Renal cortex interstitium (tissue), 11 donors: ENCODE results near the gene TMUB2. TPM values are rescaled to one million over a fixed set of nuclear protein-coding genes. Genes with fewer than 3 reads are reported as not detected.
"Not testable (repeated sequence)": the region's sequence is repeated elsewhere in the genome, so short reads cannot be mapped to it uniquely, and the experiment has no call there.

ENCODE experiments used
- DNase-seq, 11 donors: peaks; one replicate each; pipeline ENCODE4 v3.0.0-alpha.2; 2013; ENCODE audit warnings: low read depth in 9 of 11, low spot score in 4 of 11; ENCODE audit errors: extremely low read depth in 1 of 11
- polyA plus RNA-seq, 3 donors: library from polyadenylated mRNA; unstranded; fragments of 120-200 nt; gene quantifications; one replicate each; pipeline ENCODE4 v1.2.1, GENCODE V29; 2013; ENCODE audit not compliant: insufficient read length in 3 of 3

Gene TMUB2
- polyA plus RNA-seq, 3 donors: 38.7 to 55.2 (median 45.8) TPM

DNA sequence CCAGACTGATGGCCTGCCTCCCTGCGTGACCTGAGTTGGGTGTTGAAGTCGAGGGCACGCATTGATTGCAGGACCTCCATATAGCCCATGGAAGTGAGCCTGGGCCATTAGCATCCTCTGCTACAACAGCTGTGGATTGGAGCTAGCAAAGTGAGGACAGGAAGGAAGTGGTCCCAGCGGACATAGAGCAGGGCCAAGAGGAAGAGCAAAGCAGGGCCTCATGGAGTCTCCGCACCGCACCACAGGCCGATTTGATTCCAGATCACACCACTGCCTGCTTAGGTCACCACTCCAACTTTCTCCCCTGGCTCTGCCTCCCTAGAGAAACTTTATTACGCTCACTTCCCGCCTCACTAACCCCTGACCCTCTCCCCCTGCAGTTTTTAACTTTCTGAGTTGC is 43.4 kb downstream of the TMUB2 start:
- DNase-seq: no peak

DNA sequence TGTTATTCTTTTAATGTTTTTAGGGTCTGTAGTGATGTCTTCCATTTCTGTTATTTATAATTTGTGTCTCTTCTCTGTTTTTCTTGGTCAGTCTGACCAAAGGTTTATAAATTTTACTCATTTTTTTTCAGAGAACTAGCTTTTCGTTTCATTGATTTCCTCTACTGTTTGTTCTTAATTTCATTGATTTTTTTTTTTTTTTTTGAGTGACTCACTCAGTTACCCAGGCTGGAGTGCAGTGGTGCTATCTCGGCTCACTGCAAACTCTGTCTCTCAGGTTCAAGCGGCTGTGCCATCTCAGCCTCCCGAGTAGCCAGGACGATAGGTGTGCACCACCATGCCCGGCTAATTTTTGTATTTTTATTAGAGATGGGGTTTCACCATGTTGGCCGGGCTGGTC is 45.3 kb downstream of the TMUB2 start:
- DNase-seq: no peak

DNA sequence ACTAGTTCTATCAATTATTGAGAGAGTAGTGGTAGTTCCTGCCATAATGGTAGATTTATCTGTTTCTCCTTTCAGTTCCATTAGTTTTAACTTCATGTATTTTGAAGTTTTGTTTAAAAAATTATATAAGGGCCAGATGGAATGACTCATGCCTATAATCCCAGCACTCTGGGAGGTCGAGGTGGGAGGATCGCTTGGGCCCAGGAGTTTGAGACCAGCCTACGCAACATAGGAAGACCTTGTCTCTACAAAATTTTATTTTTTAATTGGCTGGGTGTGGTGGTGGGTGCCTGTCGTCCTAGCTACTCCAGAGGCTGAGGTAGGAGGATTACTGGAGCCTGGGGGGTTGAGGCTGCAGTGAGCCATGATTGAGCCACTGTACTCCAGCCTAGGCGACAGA is 46.8 kb downstream of the TMUB2 start:
- DNase-seq: no peak

DNA sequence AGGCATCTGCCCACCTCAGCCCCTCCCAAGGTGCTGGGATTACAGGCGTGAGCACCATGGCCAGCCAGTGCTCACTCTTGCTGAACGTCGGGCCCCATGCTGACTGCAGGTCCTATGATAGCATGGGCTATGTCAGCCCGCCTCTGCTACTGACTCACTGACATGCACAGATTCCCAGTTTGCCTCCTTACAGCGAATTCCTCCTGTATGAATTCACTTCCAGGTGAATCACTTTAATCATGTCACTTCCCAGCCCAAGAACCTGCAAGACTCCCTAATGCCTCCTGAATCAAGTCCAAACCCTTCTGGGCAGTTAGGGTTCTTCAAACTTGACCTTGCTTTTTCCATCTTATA is 48.8 kb downstream of the TMUB2 start:
- no peak for DNase-seq

DNA sequence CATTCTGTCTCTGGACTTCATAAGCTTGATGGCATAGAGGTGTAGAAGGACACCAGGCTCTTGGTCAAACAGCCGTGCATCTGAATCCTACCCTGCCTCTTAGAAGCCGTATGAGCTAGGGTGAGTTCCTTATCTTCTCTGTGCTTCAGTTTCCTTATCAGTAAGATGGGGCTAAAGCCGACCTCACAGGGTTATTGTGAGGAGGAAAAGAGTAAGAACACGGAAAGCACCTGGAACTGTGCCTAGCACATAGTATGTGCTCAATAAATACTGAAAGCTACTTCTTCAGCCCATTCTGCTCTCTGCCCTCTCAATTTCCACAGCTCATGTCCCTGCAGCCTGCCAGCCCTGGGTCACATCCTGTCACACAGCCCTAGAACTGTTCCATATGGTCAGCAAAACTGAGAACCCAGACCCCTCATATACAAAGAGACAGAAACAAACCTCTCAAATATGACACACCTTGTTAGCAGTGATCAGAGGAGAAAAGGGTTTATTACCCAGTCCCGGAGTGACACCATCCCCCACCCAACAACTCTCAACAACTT is 49.7 kb downstream of the TMUB2 start:
- no peak for DNase-seq

DNA sequence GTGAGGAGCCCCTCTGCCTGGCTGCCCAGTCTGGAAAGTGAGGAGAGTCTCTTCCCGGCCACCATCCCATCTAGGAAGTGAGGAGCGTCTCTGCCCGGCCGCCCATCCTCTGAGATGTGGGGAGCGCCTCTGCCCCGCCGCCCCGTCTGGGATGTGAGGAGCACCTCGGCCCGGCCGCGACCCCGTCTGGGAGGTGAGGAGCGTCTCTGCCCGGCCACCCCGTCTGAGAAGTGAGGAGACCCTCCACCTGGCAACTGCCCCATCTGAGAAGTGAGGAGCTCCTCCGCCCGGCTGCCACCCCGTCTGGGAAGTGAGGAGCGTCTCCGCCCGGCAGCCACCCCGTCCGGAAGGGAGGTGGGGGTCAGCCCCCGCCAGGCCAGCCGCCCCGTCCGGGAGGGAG is 51.1 kb downstream of the TMUB2 start:
- not testable (repeated sequence) for DNase-seq

DNA sequence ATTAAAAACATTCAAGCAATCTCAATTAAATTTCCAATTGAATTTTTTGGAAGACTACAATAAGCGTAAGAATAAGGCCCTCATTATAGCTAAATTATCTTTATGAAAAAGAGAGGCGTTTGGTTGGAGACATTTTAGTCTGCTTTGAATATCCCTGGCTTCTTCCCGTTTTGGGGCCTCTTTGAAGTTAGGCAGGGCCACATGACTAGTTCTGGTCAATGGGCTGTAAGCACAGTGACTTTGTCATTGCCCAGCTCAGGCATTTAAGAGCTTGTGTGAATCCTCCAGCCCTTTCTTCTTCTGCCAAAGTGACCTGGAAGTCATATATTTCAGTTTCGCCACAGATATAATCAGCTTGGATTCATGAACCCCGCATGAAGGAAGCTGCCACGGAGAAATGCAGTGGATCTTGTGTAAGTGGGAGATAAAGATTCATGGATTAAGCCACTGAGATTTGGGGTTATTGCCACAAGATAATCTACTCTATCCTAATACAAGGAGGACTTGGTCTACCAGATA is 54.4 kb downstream of the TMUB2 start:
- DNase-seq: no peak

Other genes with a start within 250 kb of the TMUB2 start
- gene PPY, start 244.5 kb upstream of the TMUB2 start, polyA plus RNA-seq: 1 to 10 TPM in 1 of 3 donors, under 1 TPM in 1, not detected in 1; 0.30 to 2.3 TPM
- gene PYY, start 233.0 kb upstream of the TMUB2 start, polyA plus RNA-seq: under 1 TPM; 0.19 to 0.73 (median 0.25) TPM
- gene NAGS, start 182.3 kb upstream of the TMUB2 start, polyA plus RNA-seq: 1 to 10 TPM; 2.7 to 7.1 (median 3.3) TPM
- gene TMEM101, start 172.0 kb upstream of the TMUB2 start, polyA plus RNA-seq: 10 to 100 TPM; 38.6 to 51.7 (median 43.5) TPM
- 10 to 100 TPM; 37.2 to 45.5 (median 39.1) TPM for gene LSM12, start 120.3 kb upstream of the TMUB2 start, polyA plus RNA-seq
- gene G6PC3, start 116.2 kb upstream of the TMUB2 start, polyA plus RNA-seq: 10 to 100 TPM; 73.8 to 90.2 (median 84.7) TPM
- 10 to 100 TPM; 44.7 to 59.4 (median 55.3) TPM for gene HDAC5, start 63.3 kb upstream of the TMUB2 start, polyA plus RNA-seq
- gene HROB, start 45.0 kb upstream of the TMUB2 start, polyA plus RNA-seq: 1 to 10 TPM; 4.9 TPM
- gene ASB16, start 16.3 kb upstream of the TMUB2 start, polyA plus RNA-seq: 1 to 10 TPM; 2.2 to 3.9 (median 2.6) TPM
- 10 to 100 TPM; 62.1 to 67.6 (median 63.3) TPM for gene ATXN7L3, start 12.9 kb downstream of the TMUB2 start, polyA plus RNA-seq
- gene UBTF, start 32.7 kb downstream of the TMUB2 start, polyA plus RNA-seq: 100 to 1,000 TPM; 110 to 143 (median 121) TPM
- gene SLC4A1, start 81.2 kb downstream of the TMUB2 start, polyA plus RNA-seq: 10 to 100 TPM in 2 of 3 donors, 1 to 10 TPM in 1; 9.1 to 13.1 (median 12.1) TPM
- gene RUNDC3A, start 121.6 kb downstream of the TMUB2 start, polyA plus RNA-seq: 1 to 10 TPM; 2.7 to 3.0 (median 2.8) TPM
- 100 to 1,000 TPM in 2 of 3 donors, 10 to 100 TPM in 1; 83.8 to 116 (median 113) TPM for gene SLC25A39, start 137.9 kb downstream of the TMUB2 start, polyA plus RNA-seq
- gene GRN, start 158.3 kb downstream of the TMUB2 start, polyA plus RNA-seq: 100 to 1,000 TPM; 206 to 278 (median 271) TPM
- gene FAM171A2, start 176.9 kb downstream of the TMUB2 start, polyA plus RNA-seq: 10 to 100 TPM; 23.9 to 45.2 (median 36.9) TPM
- gene ITGA2B, start 202.7 kb downstream of the TMUB2 start, polyA plus RNA-seq: 1 to 10 TPM; 3.2 to 7.7 (median 5.8) TPM